RPMI7951 (cell line): ENCODE data around the gene DHDDS. TPM values are rescaled to one million over a fixed set of nuclear protein-coding genes. Genes with fewer than 3 reads are reported as not detected.
"Not testable (repeated sequence)": the region's sequence is repeated elsewhere in the genome, so short reads cannot be mapped to it uniquely, and the experiment has no call there.

Experiments
- DNase-seq: peaks from one replicate; pipeline ENCODE4 v3.0.0-alpha.2; 2012; ENCODE audit warnings: low read depth
- total RNA-seq: library from RNA; depleted of rRNA; stranded (reverse); fragments of >200 nt; shearing (Covaris generic); gene quantifications from 2 replicates; pipeline ENCODE4 v1.2.3, GENCODE V29; 2014; rRNA removed

The DHDDS gene
- total RNA-seq, 1 experiment from 2014 or later: 33.2 TPM

DNA sequence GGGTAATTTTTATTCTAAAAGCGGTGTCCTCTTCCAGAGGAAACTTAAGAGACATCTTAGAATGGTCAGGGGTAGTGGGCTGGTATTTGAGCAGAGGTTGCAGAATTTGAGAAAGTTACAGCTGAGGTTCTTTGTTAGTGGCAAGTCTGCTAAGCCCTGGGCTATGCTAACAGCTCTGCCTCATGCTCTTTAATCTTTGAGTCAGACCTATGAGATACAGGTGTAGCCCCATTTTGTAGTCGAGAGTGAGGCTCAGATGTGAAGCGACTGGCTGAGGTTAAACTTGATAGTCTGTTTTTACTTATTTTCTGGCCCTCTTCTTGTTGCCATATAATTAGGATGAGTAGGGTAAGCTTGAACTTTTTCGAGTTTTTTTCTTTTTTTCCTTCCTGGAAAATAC, 44.8 kb downstream of the DHDDS start:
- DNase-seq: no peak

DNA sequence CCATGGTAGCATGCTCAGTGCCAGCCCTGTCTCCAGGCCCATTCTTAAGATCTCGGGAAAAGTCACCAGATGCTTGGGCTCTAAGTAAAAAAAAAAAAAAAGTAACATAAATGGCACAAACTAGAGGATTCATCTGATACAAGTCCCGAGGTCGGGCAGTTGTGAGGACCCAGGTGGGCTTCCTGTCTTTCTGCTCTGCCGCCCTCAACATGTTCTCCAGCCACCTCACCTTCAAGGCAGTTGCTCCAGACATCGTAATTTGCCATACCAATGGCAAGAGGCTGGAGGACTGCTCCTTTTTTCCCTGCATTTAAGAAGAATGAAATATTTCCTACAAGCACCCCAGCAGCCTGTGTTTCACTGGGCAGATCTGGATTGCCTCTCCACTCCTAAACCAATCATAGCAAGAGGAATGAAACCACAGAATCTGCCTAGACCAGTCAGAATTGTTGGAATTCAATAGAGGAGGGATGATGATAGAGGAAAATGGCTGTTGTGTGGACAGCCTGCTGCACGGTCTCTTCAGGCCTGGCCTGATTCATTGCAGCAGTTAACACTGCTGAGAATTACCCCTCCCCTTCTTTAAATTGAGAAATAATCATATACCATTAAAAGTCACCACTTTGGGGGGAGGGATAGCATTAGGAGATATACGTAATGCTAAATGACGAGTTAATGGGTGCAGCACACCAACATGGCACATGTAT, 45.5 kb downstream of the DHDDS start:
- no peak for DNase-seq

DNA sequence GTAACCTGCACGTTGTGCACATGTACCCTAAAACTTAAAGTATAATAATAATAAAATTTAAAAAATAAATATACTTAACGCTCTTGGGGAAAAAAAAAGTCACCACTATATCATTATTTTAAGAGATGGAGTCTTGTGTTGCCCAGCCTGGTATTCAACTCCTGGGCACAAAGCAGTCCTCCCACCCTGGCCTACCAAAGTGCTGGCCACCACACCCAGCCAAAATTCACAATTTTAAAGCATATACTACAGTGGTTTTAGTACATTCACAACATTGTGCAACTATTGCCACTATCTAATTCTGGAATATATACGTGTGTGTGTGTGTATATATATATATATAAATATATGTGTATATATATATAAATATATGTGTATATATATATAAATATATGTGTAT, 46.0 kb downstream of the DHDDS start:
- DNase-seq: no peak

DNA sequence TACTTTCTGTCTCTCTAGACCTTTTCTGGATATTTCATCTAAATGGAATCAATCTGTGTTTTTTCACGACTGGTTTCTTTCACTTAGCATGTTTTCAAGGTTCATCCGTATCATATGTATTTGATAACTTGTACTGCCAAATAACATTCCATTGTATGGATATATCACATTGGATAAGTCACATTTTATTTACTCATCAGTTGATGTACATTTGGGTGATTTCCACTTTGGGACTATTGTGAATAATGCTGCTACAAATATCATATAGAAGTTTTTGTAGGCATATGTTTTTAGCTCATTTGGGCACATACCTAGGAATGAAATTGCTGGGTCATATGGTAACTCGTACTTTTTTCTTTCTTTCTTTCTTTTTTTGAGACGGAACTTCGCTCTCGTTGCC, 46.9 kb downstream of the DHDDS start:
- DNase-seq: no peak

DNA sequence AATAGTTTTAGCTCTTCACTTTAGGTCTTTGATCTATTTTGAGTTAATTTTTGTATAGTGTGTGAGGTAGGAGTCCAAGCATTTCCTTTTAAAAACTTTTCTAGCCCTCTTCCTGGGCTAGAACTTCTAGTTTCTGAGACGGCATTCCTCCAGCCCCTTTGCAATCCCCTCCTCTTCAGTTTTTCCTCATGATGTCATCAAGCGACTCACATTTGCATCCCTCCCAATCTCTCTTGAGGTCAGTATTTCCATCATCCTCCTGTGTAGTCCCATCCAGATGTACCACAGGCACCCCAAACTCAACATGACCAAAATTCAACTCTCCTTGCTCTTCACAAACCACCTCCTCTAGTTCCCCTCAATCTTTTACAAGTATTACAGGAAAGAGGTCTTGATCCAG, 50.8 kb downstream of the DHDDS start:
- no peak for DNase-seq

DNA sequence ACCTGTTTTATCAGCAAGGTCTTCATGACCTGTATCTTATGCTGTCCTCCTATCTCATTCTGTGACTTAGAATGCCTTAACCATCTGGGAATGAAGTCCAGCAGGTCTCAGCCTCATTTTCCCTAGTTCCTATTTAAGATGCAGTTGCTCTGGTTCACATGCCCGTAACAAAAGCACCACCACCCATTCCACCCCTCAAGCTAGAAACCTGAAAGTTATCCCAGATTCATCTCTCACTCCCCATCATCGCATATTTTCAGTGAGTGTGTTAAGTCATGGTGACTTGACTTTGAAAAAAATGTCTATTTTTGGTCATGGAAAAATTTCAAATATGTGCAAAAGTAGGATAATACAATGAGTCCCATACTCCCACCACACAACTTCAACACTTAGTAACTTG, 51.9 kb downstream of the DHDDS start:
- no peak for DNase-seq

DNA sequence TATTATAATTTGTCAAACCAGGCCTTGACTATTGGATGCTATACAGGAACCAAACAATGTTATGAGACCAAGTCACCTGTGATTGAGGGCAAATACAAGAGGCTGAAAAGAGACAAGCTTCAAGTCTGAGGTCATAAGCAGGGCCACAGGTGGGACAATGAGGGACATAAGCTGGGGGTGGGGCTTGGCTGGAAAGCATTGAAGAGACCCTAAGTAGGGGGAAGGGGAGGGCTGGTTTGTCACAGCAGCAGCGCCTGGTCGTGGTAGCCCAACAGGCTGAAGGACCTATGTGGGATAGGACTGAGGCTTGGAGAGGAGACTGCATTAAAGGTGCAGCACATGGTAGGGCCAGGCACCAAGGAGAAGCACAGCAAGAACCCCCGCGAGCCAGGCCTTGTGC, 58.0 kb downstream of the DHDDS start:
- DNase-seq: no peak

DNA sequence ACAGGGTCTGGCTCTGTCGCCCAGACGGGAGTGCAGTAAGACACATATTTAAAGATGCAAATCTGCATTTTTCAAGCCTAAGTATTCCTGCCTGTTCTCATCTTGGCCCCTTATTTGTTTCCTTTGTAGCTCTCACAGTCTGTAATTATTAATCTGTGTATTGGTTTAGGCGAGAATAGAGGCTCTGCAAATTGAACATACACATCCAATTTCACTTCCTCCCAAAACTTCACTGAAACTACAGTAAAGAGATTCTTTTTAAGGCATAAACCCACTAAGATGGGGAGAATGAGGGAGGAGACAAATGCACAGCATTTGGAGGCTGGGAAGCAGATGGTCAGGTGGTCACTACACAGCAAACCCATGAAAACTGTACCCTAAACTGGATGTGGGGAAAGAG, 61.1 kb downstream of the DHDDS start:
- DNase-seq: no peak

DNA sequence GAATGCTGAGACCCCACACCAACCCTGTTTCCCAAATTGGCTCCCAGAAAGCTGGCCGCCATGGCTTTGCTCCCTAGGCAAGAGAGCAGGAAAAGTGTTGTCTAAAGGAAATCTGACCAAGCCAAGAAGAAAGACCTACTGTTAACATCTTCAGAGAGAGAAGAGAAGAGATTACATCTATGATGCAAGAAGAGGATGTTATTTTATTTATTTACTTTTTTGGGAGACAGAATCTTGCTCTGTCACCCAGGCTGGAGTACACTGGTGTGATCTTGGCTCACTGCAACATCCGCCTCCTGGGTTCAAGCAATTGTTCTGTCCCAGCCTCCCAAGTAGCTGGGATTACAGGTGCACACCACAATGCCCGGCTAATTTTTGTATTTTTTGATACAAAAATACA, 61.8 kb downstream of the DHDDS start:
- no peak for DNase-seq

DNA sequence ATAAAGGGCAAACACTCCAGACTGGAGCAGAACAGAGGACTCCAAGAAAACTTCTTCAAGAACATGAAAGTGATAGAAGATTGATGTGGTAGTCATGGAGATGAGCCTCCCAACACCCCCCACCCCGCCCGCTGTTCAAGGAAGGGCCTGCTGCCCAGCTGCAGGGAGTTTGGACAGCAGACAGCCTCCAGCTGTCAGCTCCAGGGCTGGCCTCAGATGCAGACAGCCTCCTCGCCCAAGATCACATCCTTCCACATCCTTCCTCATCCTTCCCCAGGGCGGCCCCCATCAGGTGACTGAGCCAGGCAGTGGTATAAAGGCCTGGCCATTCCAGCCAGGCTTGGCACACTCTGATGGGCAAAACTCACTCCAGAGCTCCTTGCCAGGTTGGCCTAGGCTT, 64.7 kb downstream of the DHDDS start:
- DNase-seq: no peak

DNA sequence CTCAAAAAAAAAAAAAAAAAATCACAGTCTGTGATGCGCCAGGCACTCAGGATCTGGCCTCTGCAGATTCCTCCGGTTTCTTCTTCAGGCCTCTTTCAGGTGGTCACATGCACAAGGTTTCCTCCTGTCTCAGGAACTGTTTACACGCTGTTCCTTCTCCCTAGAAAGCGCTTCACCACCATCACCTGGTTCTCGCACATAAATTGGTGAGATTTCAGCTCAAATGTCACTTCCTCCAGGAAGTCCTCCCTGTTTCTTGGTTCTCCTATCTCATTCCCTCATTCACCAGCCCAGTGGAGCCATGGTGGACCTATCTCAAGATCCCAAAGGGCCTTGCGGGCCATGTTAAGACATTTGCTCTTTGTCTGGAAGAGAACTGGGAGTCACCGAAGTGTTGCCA, 66.8 kb downstream of the DHDDS start:
- DNase-seq: no peak

DNA sequence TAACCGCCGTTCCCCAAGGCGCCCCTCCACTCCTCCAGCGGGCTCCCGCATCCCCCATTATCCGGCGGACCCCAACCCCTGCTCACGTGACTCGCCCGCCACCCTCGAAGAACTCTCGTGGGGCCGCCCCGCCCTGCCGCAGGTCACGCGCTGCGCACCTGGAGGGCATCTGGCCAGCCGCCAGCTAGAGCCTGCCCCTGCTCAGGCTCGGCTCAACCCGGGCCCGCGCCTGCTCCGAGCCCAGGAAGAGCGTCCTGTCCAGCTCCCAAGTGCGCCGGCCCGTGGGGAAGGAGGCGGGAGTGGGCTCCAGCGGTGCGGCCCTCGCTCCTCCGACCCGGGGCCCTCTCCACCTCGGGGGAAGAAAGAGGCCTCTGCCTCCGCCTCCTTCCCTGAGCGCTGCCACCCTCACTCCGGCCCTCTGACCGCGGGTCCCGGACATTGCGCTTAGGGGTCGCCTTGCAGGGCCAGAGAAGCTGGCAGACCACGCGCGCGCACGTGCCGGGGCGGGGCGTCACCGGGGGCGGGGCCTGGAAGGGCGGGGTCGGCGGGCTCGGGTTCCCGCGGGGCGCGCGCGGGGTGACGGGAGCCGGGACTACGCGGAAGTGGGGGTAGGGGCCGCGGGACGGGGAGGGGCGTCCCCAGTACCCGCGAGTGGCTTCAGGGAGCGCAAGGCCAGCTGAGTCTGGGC, 68.5 kb downstream of the DHDDS start:
- DNase-seq: peak; percentile 81

DNA sequence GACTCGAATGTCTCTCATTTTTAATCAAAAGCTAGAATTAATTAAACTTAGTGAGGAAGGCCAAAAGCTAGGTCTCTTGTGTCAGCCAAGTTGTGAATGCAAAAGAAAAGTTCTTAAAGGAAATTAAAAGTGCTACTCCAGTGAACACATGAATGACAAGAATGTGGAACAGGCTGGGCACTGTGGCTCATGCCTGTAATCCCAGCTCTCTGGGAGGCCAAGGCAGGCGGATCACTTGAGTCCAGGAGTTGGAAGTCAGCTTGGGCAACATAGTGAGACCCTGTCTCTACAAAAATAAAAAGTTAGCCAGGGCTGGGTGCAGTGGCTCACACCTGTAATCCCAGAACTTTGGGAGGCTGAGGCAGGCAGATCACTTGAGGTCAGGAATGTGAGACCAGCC, 78.6 kb downstream of the DHDDS start:
- DNase-seq: not testable (repeated sequence)

DNA sequence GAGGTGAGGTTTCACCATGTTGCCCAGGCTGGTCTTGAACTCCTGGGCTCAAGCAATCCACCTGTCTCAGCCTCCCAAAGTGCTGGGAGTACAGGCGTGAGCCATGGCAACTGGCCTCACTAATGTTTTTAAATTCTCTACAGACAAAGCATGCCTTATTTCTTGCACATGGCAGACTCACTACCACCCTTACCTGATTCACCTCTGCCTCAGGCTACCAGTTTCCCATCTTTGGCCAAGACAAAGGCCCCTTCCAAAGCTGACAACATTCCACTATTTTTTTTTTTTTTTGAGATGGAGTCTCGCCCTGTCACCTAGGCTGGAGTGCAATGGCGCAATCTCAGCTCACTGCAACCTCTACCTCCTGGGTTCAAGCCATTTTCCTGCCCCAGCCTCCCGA, 83.7 kb downstream of the DHDDS start:
- not testable (repeated sequence) for DNase-seq

DNA sequence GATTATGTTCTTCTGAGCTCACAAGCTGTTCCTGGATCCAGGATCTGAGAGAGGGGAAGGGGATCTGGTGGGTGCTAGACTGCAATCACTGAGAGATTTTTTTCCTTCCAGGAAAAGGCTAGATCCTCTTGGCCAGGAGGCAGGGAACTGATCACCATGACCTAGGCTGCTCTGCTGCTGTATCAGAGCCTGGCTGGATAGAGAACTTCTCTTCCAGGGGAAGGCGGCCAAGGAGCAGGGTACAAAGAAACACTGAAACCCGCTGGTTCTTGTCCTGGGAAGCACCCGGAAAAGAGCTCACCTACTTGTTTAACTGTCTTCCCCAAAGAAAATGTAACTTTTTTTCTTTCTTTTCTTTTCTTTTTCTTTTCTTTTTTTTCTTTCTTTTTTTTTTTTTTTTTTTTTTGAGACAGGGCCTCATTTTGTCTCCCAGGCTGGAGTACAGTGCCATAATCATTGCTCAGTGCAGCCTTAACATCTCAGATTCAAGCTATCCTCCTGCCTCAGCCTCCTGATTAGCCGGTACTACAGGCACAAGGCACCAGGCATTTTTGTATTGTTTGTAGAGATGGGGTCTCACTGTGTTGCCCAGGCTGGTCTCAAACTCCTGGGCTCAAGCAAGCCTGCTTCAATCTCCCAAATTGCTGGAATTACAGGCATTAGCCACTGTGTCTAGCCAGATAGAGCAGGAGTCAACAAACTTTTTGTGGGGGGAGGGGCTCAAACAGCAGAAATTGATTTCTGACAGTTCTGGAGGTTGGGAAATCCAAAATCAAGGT, 85.1 kb downstream of the DHDDS start:
- no peak for DNase-seq

DNA sequence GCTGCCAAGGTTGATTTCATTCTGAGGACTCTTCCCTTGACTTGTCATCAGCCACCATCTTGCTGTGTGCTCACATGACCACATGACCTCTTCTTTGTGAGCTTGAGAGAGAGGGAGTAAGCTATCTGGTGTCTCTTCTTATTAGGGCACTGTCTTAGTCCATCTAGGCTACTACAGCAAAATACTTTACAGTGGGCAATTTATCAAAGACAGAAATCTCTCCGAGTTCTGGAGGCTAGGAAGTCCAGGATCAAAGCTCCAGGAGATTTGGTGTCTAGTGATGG, 85.6 kb downstream of the DHDDS start:
- no peak for DNase-seq

DNA sequence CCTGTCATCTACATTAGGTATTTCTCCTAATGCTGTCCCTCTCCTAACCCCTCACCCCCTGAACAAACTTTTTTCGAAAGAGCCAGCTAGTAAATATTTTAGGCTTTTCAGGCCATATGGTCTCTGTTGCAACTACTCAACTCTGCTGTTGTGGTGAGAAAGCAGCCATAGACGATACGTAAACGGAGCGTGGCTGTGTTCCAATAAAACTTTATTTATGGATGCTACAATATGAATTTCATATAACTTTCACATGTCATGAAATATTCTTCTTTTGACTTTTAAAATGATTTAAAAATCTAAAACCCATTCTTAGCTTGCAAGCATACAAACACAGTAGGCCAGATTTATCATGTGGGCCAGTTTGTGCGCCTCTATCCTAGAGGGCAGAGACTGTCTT, 86.2 kb downstream of the DHDDS start:
- no peak for DNase-seq

DNA sequence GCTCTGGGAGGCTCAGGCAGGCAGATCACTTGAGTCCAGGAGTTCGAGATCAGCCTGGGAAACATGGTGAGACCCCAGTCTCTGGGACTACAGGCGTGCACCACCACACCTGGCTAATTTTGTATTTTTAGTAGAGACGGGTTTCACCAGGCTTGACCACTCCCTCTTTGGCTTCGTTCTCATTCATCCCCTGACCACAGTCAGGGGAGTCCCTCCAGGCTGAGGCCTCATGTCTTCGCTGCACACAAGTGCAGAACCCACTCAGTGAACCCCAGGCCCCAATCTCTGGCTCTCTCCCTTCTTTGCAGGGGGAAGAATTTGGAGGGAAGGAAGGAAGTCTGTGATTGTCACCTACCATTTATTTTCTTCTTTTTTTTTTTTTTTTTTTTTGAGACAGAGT, 88.2 kb downstream of the DHDDS start:
- no peak for DNase-seq

Other genes with a start within 250 kb of the DHDDS start
- gene CATSPER4, start 241.7 kb upstream of the DHDDS start, total RNA-seq: not detected in 2 replicates
- 27.8 and 30.5 TPM in 2 replicates for gene CEP85, start 198.1 kb upstream of the DHDDS start, total RNA-seq
- gene SH3BGRL3, start 152.2 kb upstream of the DHDDS start, total RNA-seq: 224 and 307 TPM in 2 replicates
- gene UBXN11, start 125.7 kb upstream of the DHDDS start, total RNA-seq: 4.7 and 5.7 TPM in 2 replicates
- gene CD52, start 114.4 kb upstream of the DHDDS start, total RNA-seq: not detected in 2 replicates
- not detected in 2 replicates for gene CRYBG2, start 78.2 kb upstream of the DHDDS start, total RNA-seq
- not detected in 2 replicates for gene ZNF683, start 59.6 kb upstream of the DHDDS start, total RNA-seq
- not detected in 2 replicates for gene LIN28A, start 21.5 kb upstream of the DHDDS start, total RNA-seq
- gene HMGN2, start 40.1 kb downstream of the DHDDS start, total RNA-seq: 738 and 772 TPM in 2 replicates
- gene RPS6KA1, start 97.4 kb downstream of the DHDDS start, total RNA-seq: 33.6 and 51.8 TPM in 2 replicates